Measurements from ENCODE around the gene TMEM203. TPM values are rescaled to one million over a fixed set of nuclear protein-coding genes. Genes with fewer than 3 reads are reported as not detected.

Gene TMEM203
- total RNA-seq, 2 experiments from 2014 or later: 42.9 to 58.2 TPM

DNA sequence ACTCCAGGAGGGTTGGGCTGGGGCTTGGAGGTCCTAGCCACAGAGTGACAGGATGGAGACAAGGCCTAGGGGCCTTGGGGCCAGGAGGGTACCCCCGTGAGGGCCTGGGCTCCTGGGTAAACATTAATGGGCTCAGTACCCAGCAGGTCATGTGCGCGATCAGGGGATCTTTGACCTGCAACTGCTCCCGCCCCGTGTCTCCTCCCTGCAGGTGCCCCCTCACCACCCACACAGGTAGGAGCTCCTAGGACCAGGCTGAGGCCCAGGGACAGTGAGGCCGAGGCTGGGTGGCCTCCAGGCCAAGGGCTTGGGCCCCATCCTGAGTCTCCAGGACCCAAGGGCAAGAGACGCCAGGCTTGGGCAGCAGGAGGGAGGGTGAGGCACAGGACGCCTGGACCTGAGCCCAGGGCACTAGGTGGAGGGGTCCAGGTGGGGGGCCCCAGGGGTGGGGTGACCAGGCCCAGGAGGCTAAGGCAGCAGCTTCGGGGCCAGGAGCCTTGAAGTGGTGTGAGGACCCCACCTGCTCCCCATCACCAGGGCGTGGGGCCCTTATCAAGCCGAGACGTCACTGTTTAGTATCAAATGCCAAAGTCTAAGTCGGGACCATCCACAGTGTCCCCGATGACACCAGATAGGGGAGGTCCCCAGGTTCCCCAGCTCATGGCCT lies 25.4 kb upstream of the TMEM203 start, which contains the start of gene SLC34A3:
TSS of gene SLC34A3 (plus strand) at position 197 of the 667 bp plus-strand sequence. CDS start 802 bp downstream, outside the sequence.
- intact Hi-C loops (cut with micrococcal nuclease; ENCODE audit: unreplicated experiment): no loop called here
- BruUV-seq (replicated peaks): no TSS peak
- H2AFZ ChIP-seq (ENCODE audit: low read length): no peak within 1 kb of the TSS
- no peaks in the 10 kb centered on the region for H3K79me2 ChIP-seq (ENCODE audit: insufficient read depth, low read depth, low read length)
- H3K4me1 ChIP-seq (ENCODE audit: insufficient read depth, low read length, poor library complexity, severe bottlenecking): peaks cover 18% of the 10 kb centered on the region
- DNase-seq (ENCODE audit: low spot score): no peak
- POLR2A ChIA-PET: no interaction called here
- H4K20me1 ChIP-seq (ENCODE audit: insufficient read depth, low read length): no peaks in the 10 kb centered on the region
- H3K36me3 ChIP-seq (ENCODE audit: insufficient read depth, low read length): no peaks in the 10 kb centered on the region
- H3K4me2 ChIP-seq (ENCODE audit: low read length): no peak within 1 kb of the TSS
- TF ChIP-seq, protein P1, sequence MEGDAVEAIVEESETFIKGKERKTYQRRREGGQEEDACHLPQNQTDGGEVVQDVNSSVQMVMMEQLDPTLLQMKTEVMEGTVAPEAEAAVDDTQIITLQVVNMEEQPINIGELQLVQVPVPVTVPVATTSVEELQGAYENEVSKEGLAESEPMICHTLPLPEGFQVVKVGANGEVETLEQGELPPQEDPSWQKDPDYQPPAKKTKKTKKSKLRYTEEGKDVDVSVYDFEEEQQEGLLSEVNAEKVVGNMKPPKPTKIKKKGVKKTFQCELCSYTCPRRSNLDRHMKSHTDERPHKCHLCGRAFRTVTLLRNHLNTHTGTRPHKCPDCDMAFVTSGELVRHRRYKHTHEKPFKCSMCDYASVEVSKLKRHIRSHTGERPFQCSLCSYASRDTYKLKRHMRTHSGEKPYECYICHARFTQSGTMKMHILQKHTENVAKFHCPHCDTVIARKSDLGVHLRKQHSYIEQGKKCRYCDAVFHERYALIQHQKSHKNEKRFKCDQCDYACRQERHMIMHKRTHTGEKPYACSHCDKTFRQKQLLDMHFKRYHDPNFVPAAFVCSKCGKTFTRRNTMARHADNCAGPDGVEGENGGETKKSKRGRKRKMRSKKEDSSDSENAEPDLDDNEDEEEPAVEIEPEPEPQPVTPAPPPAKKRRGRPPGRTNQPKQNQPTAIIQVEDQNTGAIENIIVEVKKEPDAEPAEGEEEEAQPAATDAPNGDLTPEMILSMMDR (conservative IDR thresholded peaks at IDR 0.05; ENCODE audit: low read length): no peak
- TF ChIP-seq EZH2phosphoT487 (IDR thresholded peaks at IDR 0.05; ENCODE audit: borderline replicate concordance, low read depth, low read length): no peak
- CTCF ChIA-PET (ENCODE audit: unreplicated experiment): interaction anchor here (0.5 kb wide), 1 partner anchor 163 kb away, joined by 4 read pairs; no protein-coding TSS in a partner anchor
- H3K9me3 ChIP-seq (ENCODE audit: low read length): no peaks in the 10 kb centered on the region
- H3K9me2 ChIP-seq (ENCODE audit: insufficient read depth, low read length): no peaks in the 10 kb centered on the region
- no peak within 1 kb of the TSS for H3K27ac ChIP-seq (ENCODE audit: low read depth, low read length, poor library complexity, severe bottlenecking)
- no peak within 1 kb of the TSS for H3K4me3 ChIP-seq (ENCODE audit: low read depth, low read length, poor library complexity, severe bottlenecking)

GRCh38 chr9:137229903-137230704 lies 24.7 kb upstream of the TMEM203 start:
- Histone ChIP-seq H3K4me2 (ENCODE audit: low read length) (no peak overlapping the region), H3K27ac (ENCODE audit: low read depth, low read length, poor library complexity, severe bottlenecking) (no peak overlapping the region), H3K4me3 (ENCODE audit: low read depth, low read length, poor library complexity, severe bottlenecking) (no peak overlapping the region), H3K9me3 (ENCODE audit: low read length) (no peaks in the 10 kb centered on the region), H3K36me3 (ENCODE audit: insufficient read depth, low read length) (no peaks in the 10 kb centered on the region), H3K4me1 (ENCODE audit: insufficient read depth, low read length, poor library complexity, severe bottlenecking) (peaks cover 12% of the 10 kb centered on the region), H4K20me1 (ENCODE audit: insufficient read depth, low read length) (no peaks in the 10 kb centered on the region), H3K9me2 (ENCODE audit: insufficient read depth, low read length) (no peaks in the 10 kb centered on the region), H2AFZ (ENCODE audit: low read length) (no peak overlapping the region), H3K79me2 (ENCODE audit: insufficient read depth, low read depth, low read length) (no peaks in the 10 kb centered on the region)
- ChIA-PET CTCF (ENCODE audit: unreplicated experiment) (no interaction called here), POLR2A (no interaction called here)
- TF ChIP-seq EZH2phosphoT487 (IDR thresholded peaks at IDR 0.05; ENCODE audit: borderline replicate concordance, low read depth, low read length): no peak
- TF ChIP-seq, protein P1 (conservative IDR thresholded peaks at IDR 0.05; ENCODE audit: low read length): no peak
- no TSS peak for BruUV-seq (replicated peaks)
- DNase-seq (ENCODE audit: low spot score): no peak
- intact Hi-C loops (cut with micrococcal nuclease; ENCODE audit: unreplicated experiment): no loop called here
